Neutrophil (primary cell): ENCODE results near the gene VRK3.

ENCODE experiments used
- H3K27ac ChIP-seq: fragments of 200-600 bp; sonication (generic); 2 replicates; pipeline ENCODE4 v1.5.1; 2016; ENCODE audit warnings: mild to moderate bottlenecking, moderate library complexity
- H3K27me3 ChIP-seq: fragments of 200-600 bp; sonication (generic); 2 replicates; pipeline ENCODE4 v1.6.0; 2016; ENCODE audit warnings: mild to moderate bottlenecking
- H3K36me3 ChIP-seq: fragments of 200-600 bp; sonication (generic); 2 replicates; pipeline ENCODE4 v1.5.1; 2017
- H3K4me1 ChIP-seq, 2 experiments: fragments of 200-600 bp in 1 of 2; sonication (generic) in 1 of 2; 1 replicate in 1 of 2; 2 replicates in 1 of 2; pipeline versions ENCODE4 v1.5.1 to v1.6.1; 2013 to 2016; ENCODE audit warnings: low read depth in 1 of 2, low read length in 1 of 2, mild to moderate bottlenecking in 1 of 2, moderate library complexity in 1 of 2; ENCODE audit not compliant: control insufficient read depth in 1 of 2, insufficient read depth in 1 of 2
- H3K4me3 ChIP-seq, 2 experiments: fragments of 200-600 bp in 1 of 2; sonication (generic) in 1 of 2; 1 replicate in 1 of 2; 2 replicates in 1 of 2; pipeline ENCODE4 v1.5.1; 2013 to 2016; ENCODE audit warnings: low read depth in 1 of 2, low read length in 1 of 2, mild to moderate bottlenecking in 1 of 2, moderate library complexity in 1 of 2
- H3K9me3 ChIP-seq: fragments of 200-600 bp; sonication (generic); 2 replicates; pipeline ENCODE4 v1.5.1; 2016
- CTCF ChIP-seq: fragments of 200-600 bp; sonication (generic); IDR thresholded peaks from 2 replicates; pipeline ENCODE4 v1.5.1; 2016; ENCODE audit warnings: antibody characterized with exemption

The VRK3 gene

GRCh38 chr19:49988007-49988406, 37.2 kb downstream of the VRK3 start:
- Histone ChIP-seq H3K27ac (no peak overlapping the region), H3K4me1 (peaks cover 5 to 7% of the 10 kb centered on the region in 2 experiments), H3K9me3 (no peaks in the 10 kb centered on the region), H3K27me3 (no peaks in the 10 kb centered on the region), H3K36me3 (peaks cover 100% of the 10 kb centered on the region), H3K4me3 (no peak overlapping the region)
- TF ChIP-seq CTCF: no peak

GRCh38 chr19:49987159-49987698, 37.9 kb downstream of the VRK3 start:
- Histone ChIP-seq H3K4me1 (peaks cover 5 to 7% of the 10 kb centered on the region in 2 experiments), H3K9me3 (no peaks in the 10 kb centered on the region), H3K27me3 (no peaks in the 10 kb centered on the region), H3K27ac (no peak overlapping the region), H3K36me3 (peaks cover 98% of the 10 kb centered on the region), H3K4me3 (no peak overlapping the region)
- peak; percentile 33 for TF ChIP-seq CTCF

- Histone ChIP-seq H3K4me1 (peaks cover 5 to 7% of the 10 kb centered on the region in 2 experiments), H3K4me3 (no peak overlapping the region), H3K27ac (no peak overlapping the region), H3K27me3 (no peaks in the 10 kb centered on the region), H3K36me3 (peaks cover 98% of the 10 kb centered on the region), H3K9me3 (no peaks in the 10 kb centered on the region)
- no peak for TF ChIP-seq CTCF
These were observed 38.8 kb downstream of the VRK3 start for GRCh38 chr19:49986354-49986753.

GRCh38 chr19:49985871-49986270, 39.3 kb downstream of the VRK3 start:
- Histone ChIP-seq H3K27me3 (no peaks in the 10 kb centered on the region), H3K9me3 (no peaks in the 10 kb centered on the region), H3K4me1 (peaks cover 5 to 7% of the 10 kb centered on the region in 2 experiments), H3K4me3 (no peak overlapping the region), H3K36me3 (peaks cover 98% of the 10 kb centered on the region), H3K27ac (no peak overlapping the region)
- no peak for TF ChIP-seq CTCF

GRCh38 chr19:49984491-49984890, 40.7 kb downstream of the VRK3 start:
- H3K9me3 ChIP-seq: no peaks in the 10 kb centered on the region
- no peak for TF ChIP-seq CTCF
- no peak overlapping the region for H3K4me3 ChIP-seq
- peaks cover 5 to 7% of the 10 kb centered on the region in 2 experiments for H3K4me1 ChIP-seq
- no peaks in the 10 kb centered on the region for H3K27me3 ChIP-seq
- H3K36me3 ChIP-seq: peaks cover 95% of the 10 kb centered on the region
- H3K27ac ChIP-seq: no peak overlapping the region
